Measurements from ENCODE around the gene RNU1-4.
"Not testable (repeated sequence)": the region's sequence is repeated elsewhere in the genome, so short reads cannot be mapped to it uniquely, and the experiment has no call there.

DNA sequence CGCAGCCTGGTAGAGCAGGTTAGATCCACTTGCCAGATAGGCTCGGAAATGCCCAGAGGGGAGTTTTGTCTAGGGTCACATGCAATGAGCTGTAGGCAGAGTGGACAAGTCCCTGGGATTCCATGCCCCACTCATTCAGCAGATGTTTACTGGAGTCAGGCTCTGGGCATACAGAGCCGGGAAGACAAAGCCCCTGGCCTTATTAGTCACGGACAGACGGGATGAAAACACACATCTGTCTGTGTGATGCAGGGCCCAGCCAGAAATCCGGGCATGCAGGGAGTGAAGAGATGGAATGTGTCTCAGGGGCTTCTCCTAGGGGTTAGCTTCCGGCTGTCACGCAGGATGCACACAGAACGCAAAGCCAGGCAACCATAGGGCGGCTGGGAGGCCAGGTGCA is 26.8 kb upstream of the RNU1-4 start:
- TF ChIP-seq, protein P1, sequence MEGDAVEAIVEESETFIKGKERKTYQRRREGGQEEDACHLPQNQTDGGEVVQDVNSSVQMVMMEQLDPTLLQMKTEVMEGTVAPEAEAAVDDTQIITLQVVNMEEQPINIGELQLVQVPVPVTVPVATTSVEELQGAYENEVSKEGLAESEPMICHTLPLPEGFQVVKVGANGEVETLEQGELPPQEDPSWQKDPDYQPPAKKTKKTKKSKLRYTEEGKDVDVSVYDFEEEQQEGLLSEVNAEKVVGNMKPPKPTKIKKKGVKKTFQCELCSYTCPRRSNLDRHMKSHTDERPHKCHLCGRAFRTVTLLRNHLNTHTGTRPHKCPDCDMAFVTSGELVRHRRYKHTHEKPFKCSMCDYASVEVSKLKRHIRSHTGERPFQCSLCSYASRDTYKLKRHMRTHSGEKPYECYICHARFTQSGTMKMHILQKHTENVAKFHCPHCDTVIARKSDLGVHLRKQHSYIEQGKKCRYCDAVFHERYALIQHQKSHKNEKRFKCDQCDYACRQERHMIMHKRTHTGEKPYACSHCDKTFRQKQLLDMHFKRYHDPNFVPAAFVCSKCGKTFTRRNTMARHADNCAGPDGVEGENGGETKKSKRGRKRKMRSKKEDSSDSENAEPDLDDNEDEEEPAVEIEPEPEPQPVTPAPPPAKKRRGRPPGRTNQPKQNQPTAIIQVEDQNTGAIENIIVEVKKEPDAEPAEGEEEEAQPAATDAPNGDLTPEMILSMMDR (IDR thresholded peaks at IDR 0.05; ENCODE audit: low read depth, low read length) = not testable (repeated sequence)
- not testable (repeated sequence) for TF ChIP-seq EZH2phosphoT487 (IDR thresholded peaks at IDR 0.05; ENCODE audit: low read depth)

Measured in OCI-LY3 (cell line).